Suprapubic skin (tissue), 4 donors: Measurements from ENCODE around the gene DCAF15. TPM values are rescaled to one million over a fixed set of nuclear protein-coding genes. Genes with fewer than 3 reads are reported as not detected.

Experiments
- DNase-seq, 2 donors: peaks; one replicate each; pipeline ENCODE4 v3.0.0-alpha.2; 2019; ENCODE audit warnings: low spot score in 2 of 2
- H3K27ac ChIP-seq: fragments of 200-600 bp; sonication (generic); one replicate; pipeline ENCODE4 v1.5.1; 2019
- H3K27me3 ChIP-seq: fragments of 200-600 bp; sonication (generic); one replicate; pipeline ENCODE4 v1.5.1; 2019
- H3K36me3 ChIP-seq: fragments of 200-600 bp; sonication (generic); one replicate; pipeline ENCODE4 v1.5.1; 2019
- H3K4me1 ChIP-seq: fragments of 200-600 bp; sonication (generic); one replicate; pipeline ENCODE4 v1.5.1; 2019
- H3K4me3 ChIP-seq: fragments of 200-600 bp; sonication (generic); one replicate; pipeline ENCODE4 v1.5.1; 2019; ENCODE audit warnings: mild to moderate bottlenecking
- H3K9me3 ChIP-seq: fragments of 200-600 bp; sonication (generic); one replicate; pipeline ENCODE4 v1.5.1; 2019
- EP300 ChIP-seq: sonication (generic); formaldehyde crosslinking; IDR thresholded peaks from one replicate; pipeline ENCODE4 v1.6.1; 2017; ENCODE audit warnings: antibody characterized with exemption
- POLR2A ChIP-seq, 2 donors: fragments of 450-650 bp; IDR thresholded peaks; one replicate each; pipeline ENCODE4 v1.6.1; 2017; ENCODE audit warnings: antibody characterized with exemption in 2 of 2, mild to moderate bottlenecking in 2 of 2, moderate library complexity in 2 of 2
- POLR2AphosphoS5 ChIP-seq, 3 donors: sonication (generic); formaldehyde crosslinking; IDR thresholded peaks; one replicate each; pipeline ENCODE4 v1.6.1; 2017; ENCODE audit warnings: antibody characterized with exemption in 3 of 3
- WGBS: methylation state at CpG from one replicate; pipeline ENCODE4 v1.1.5; 2018; 5-methylcytosine and 5-hydroxymethylcytosine counted together
- total RNA-seq, 4 donors: library from RNA; depleted of rRNA; stranded (reverse); fragments of >200 nt; gene quantifications; one replicate each; pipeline ENCODE4 v1.1.0, GENCODE V29; 2016
- TF ChIP-seq, protein P1 (sequence below), 2 donors: fragments of 200-600 bp in 1 of 2; fragments of 450-650 bp in 1 of 2; sonication (generic) in 1 of 2; IDR thresholded peaks; one replicate each; pipeline ENCODE4 v1.5.1; 2016 to 2019; ENCODE audit warnings: antibody characterized with exemption in 2 of 2, mild to moderate bottlenecking in 1 of 2, moderate library complexity in 1 of 2

DCAF15 gene
- total RNA-seq, 4 donors from 2014 or later = 38.3 to 52.3 (median 46.2) TPM

DNA sequence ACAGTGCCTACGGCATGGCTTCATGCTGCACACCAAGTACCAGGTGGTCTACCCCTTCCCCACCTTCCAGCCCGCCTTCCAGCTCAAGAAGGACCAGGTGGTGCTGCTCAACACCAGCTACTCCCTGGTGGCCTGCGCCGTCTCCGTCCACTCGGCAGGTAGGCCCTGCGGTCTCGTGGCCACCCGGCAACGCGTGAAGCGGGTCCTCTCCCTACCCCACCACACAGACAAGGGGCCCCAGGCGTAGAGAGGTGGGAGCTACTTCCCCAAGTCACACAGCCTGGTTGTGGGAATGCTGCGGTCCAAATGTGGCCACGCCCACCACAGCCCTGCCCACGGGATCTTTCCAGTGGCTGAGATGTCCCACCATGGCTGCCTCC lies 4.0 kb downstream of the DCAF15 start:
- peaks cover 27% of the 10 kb centered on the region for H3K4me1 ChIP-seq
- no peak overlapping the region for H3K27ac ChIP-seq
- H3K36me3 ChIP-seq = peaks cover 67% of the 10 kb centered on the region
- no peak overlapping the region for H3K4me3 ChIP-seq
- WGBS = 80% methylated on average over 5 of the region's 16 CpGs
- TF ChIP-seq, protein P1, sequence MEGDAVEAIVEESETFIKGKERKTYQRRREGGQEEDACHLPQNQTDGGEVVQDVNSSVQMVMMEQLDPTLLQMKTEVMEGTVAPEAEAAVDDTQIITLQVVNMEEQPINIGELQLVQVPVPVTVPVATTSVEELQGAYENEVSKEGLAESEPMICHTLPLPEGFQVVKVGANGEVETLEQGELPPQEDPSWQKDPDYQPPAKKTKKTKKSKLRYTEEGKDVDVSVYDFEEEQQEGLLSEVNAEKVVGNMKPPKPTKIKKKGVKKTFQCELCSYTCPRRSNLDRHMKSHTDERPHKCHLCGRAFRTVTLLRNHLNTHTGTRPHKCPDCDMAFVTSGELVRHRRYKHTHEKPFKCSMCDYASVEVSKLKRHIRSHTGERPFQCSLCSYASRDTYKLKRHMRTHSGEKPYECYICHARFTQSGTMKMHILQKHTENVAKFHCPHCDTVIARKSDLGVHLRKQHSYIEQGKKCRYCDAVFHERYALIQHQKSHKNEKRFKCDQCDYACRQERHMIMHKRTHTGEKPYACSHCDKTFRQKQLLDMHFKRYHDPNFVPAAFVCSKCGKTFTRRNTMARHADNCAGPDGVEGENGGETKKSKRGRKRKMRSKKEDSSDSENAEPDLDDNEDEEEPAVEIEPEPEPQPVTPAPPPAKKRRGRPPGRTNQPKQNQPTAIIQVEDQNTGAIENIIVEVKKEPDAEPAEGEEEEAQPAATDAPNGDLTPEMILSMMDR (IDR thresholded peaks at IDR 0.05) = no peak
- TF ChIP-seq POLR2AphosphoS5 (IDR thresholded peaks at IDR 0.05) = no peak
- no peak for TF ChIP-seq EP300
- no peak for TF ChIP-seq POLR2A (IDR thresholded peaks at IDR 0.05)
- H3K27me3 ChIP-seq = no peaks in the 10 kb centered on the region
- H3K9me3 ChIP-seq = no peaks in the 10 kb centered on the region
- no peak for DNase-seq

DNA sequence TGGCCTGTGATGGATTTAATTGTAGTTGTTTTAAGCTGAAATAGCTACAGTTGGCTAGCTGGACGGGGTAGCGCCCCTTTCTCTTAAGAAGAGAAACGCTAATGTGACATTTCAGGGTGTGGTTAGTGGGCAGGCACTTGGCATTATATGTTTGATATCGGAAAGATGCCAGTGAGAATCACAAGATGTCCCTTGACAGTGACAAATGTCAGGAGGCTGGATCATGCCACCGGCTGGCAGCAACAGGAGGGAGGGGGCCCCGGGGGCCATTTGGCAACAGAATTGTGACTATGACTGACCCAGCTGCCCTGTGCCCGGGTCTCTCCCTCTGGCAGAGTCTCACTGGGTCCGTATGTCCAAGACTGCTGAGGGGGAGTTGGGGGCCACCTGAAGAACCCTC lies 4.7 kb downstream of the DCAF15 start:
- Histone ChIP-seq H3K4me1 (peaks cover 22% of the 10 kb centered on the region), H3K36me3 (peaks cover 74% of the 10 kb centered on the region), H3K27me3 (no peaks in the 10 kb centered on the region), H3K27ac (no peak overlapping the region), H3K4me3 (no peak overlapping the region), H3K9me3 (no peaks in the 10 kb centered on the region)
- no peak for TF ChIP-seq POLR2AphosphoS5 (IDR thresholded peaks at IDR 0.05)
- TF ChIP-seq POLR2A (IDR thresholded peaks at IDR 0.05) = no peak
- TF ChIP-seq EP300 = no peak
- TF ChIP-seq, protein P1 (IDR thresholded peaks at IDR 0.05) = no peak
- DNase-seq = no peak
- 76% methylated on average over 7 of the region's 8 CpGs for WGBS

DNA sequence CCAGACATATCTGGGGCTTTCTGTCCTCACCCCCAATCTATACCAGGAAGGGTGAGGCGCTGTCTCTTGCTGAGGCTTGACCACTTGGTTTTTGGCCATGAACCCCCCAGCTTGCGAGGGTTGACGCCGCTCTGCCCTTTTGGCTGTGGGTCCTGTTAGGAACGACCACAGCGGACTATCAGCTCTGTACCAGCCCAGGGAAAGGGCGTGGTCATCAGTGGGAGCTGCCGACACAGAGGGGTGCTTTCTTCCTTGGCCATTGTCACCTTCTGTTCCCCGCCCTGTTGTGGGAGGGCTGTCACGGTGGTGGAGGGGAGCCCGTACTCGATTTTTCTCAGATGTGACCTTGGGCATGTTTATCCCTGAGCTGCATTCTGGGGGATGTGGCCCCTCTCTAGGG lies 5.7 kb downstream of the DCAF15 start:
- 66% methylated on average over 5 of the region's 12 CpGs for WGBS
- H3K9me3 ChIP-seq = no peaks in the 10 kb centered on the region
- TF ChIP-seq POLR2AphosphoS5 (IDR thresholded peaks at IDR 0.05) = no peak
- TF ChIP-seq, protein P1 (IDR thresholded peaks at IDR 0.05) = no peak
- no peak for DNase-seq
- H3K36me3 ChIP-seq = peaks cover 76% of the 10 kb centered on the region
- H3K4me1 ChIP-seq = peaks cover 18% of the 10 kb centered on the region
- no peak overlapping the region for H3K27ac ChIP-seq
- H3K4me3 ChIP-seq = no peak overlapping the region
- no peaks in the 10 kb centered on the region for H3K27me3 ChIP-seq

DNA sequence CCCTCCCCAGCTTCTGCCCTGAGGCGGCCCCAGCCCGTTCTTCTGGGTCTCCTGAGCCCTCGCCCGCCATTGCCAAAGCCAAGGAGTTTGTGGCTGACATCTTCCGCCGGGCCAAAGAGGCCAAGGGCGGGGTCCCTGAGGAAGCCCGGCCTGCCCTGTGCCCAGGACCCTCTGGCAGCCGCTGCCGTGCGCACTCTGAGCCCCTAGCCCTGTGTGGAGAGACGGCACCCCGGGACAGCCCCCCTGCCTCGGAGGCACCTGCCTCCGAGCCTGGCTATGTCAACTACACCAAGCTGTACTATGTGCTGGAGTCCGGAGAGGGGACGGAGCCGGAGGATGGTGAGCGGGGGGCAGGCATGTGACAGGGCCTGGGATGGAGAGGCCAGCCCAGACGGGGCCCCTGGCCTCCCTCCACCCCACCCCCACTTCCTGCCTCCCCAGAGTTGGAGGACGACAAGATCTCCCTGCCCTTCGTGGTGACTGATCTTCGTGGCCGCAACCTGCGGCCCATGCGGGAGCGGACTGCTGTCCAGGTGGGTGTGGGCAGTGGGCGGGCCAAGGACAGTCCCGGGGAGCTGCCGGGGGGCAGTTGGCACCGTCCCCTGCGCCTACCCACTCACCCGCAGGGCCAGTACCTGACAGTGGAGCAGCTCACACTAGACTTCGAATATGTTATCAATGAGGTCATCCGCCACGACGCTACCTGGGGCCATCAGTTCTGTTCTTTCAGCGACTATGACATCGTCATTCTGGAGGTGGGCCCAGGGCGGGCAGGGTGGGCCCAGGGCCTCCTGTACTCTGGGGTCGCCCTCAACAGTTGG lies 7.0 kb downstream of the DCAF15 start:
- Histone ChIP-seq H3K4me3 (no peak overlapping the region), H3K27me3 (no peaks in the 10 kb centered on the region), H3K27ac (no peak overlapping the region), H3K9me3 (no peaks in the 10 kb centered on the region), H3K4me1 (peaks cover 5% of the 10 kb centered on the region), H3K36me3 (peaks cover 85% of the 10 kb centered on the region)
- DNase-seq = no peak
- no peak for TF ChIP-seq POLR2A (IDR thresholded peaks at IDR 0.05)
- TF ChIP-seq, protein P1 (IDR thresholded peaks at IDR 0.05) = no peak
- TF ChIP-seq EP300 = no peak
- TF ChIP-seq POLR2AphosphoS5 (IDR thresholded peaks at IDR 0.05) = no peak
- 90% methylated on average over 15 of the region's 41 CpGs for WGBS

DNA sequence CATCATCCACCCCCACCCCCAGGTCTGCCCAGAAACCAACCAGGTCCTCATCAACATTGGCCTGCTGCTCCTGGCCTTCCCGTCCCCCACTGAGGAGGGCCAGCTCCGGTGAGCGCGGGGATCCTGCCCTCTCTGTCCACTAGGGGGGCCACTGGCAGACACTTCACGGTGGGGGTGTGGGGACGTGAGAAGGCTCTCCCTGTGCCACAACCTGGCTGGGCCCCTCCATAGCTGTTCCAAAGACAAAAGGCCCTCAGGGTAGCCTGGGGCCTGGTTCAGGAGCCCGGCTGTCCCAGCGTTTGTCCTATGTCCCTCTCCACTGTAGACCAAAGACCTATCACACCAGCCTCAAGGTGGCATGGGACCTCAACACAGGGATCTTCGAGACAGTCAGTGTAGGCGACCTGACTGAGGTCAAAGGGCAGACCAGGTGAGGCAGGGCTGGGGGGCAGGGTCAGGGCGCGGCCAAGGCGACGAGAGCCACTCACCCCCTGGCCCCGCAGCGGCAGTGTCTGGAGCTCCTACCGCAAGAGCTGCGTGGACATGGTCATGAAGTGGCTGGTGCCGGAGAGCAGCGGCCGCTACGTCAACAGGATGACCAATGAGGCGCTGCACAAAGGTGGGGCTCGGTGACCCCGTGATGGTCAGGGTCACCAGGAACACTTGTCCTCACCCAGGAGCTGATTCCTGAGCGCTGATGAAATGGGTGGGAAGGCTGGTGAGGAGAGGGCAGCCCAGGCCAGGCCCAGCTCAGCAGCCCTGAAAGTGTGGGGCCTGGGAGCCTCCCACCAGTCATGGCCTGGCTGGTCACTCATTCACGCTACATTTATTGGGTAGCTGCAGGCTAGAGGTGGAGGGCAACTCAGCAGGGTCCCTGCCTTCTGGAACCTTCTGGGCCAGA lies 7.9 kb downstream of the DCAF15 start:
- no peak overlapping the region for H3K27ac ChIP-seq
- peaks cover 5% of the 10 kb centered on the region for H3K4me1 ChIP-seq
- DNase-seq = no peak
- peaks cover 81% of the 10 kb centered on the region for H3K36me3 ChIP-seq
- TF ChIP-seq POLR2AphosphoS5 (IDR thresholded peaks at IDR 0.05) (no peak), POLR2A (IDR thresholded peaks at IDR 0.05) (no peak), EP300 (no peak)
- TF ChIP-seq, protein P1 (IDR thresholded peaks at IDR 0.05) = no peak
- no peaks in the 10 kb centered on the region for H3K27me3 ChIP-seq
- H3K4me3 ChIP-seq = no peak overlapping the region
- 20% methylated on average over 1 of the region's 27 CpGs for WGBS
- no peaks in the 10 kb centered on the region for H3K9me3 ChIP-seq
